HG02981 (cell line): ENCODE data around the gene SLC25A12.
"Not testable (repeated sequence)": the region's sequence is repeated elsewhere in the genome, so short reads cannot be mapped to it uniquely, and the experiment has no call there.

Experiments
- ATAC-seq: cut with Tn5 transposase; IDR thresholded peaks from one replicate; pipeline ENCODE4 v1.9.1; 2021; ENCODE audit warnings: mild to moderate bottlenecking, moderate library complexity; ENCODE audit not compliant: unreplicated experiment

SLC25A12 gene, protein sequence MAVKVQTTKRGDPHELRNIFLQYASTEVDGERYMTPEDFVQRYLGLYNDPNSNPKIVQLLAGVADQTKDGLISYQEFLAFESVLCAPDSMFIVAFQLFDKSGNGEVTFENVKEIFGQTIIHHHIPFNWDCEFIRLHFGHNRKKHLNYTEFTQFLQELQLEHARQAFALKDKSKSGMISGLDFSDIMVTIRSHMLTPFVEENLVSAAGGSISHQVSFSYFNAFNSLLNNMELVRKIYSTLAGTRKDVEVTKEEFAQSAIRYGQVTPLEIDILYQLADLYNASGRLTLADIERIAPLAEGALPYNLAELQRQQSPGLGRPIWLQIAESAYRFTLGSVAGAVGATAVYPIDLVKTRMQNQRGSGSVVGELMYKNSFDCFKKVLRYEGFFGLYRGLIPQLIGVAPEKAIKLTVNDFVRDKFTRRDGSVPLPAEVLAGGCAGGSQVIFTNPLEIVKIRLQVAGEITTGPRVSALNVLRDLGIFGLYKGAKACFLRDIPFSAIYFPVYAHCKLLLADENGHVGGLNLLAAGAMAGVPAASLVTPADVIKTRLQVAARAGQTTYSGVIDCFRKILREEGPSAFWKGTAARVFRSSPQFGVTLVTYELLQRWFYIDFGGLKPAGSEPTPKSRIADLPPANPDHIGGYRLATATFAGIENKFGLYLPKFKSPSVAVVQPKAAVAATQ

DNA sequence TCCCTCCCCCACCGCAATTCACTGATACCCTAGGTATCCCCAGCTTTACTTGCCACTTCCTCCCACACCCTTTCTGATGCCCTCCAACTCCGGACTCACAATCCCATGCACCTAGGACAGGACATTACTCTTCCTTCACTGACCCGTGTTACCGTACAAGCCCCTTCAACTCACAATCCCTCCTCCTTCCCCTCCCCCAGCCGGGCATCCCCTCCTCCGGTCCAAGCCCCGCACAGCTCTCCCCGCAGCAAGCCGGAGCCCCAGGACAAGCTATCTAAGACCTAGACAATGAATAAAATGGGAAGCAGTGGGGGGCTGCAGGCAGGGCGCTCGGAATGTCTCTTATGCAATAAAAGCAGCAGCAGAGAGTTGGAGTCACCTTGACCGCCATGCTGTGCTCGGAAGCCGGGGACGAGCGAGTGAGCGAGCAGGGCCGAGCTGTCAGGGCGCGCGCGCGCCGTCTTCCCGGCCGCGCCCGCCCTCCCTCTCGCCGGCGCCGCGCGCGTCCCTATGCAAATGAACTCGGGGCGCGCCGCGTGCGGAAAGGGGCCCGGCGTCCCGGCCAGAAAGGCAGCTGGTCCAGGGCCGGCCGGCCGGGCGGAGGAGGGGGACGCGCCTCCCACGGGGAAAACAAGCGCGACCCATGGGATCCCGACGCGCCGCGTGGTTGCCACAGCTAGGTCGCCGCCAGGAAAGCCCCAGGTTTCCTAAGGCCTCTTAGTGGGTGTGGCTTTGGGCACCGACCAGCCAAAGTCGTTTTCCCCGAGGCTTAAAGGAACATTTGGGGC is at the start of gene SLC25A12:
Gene SLC25A12 (minus strand): TSS at position 421 of the 788 bp plus-strand sequence. CDS start 30 bp downstream, at position 391.
- peak; percentile 91 for ATAC-seq

DNA sequence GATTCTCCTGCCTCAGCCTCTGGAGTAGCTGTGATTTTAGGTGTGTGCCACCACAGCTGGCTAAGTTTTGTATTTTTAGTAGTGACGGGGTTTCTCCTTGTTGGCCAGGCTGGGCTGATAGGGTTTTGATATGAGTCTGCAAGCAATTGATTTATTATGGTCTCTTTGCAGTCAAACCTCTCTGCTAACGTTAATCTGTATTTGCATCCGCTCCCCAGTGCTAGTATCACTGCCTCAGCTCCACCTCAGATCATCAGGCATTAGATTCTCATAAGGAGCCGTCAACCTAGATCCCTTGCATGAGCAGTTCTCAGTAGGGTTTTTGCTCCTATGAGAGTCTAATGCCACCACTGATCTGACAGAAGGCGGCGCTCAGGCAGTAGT is 47.3 kb upstream of the SLC25A12 start:
- no peak for ATAC-seq

DNA sequence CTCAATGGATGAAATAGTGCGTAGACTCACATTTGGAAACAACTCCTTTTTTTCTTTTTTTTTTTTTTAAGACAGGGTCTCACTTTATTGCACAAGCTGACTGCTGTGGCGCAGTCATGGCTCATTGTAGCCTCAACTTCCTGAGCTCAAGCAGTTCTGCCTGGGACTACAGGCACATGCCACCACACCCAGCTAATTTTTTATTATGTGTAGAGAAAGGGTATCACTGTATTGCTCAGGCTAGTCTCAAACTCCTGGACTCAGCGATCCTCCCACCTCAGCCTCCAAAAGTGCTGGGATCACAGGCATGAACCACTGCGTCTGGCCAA is 45.7 kb upstream of the SLC25A12 start:
- no peak for ATAC-seq

DNA sequence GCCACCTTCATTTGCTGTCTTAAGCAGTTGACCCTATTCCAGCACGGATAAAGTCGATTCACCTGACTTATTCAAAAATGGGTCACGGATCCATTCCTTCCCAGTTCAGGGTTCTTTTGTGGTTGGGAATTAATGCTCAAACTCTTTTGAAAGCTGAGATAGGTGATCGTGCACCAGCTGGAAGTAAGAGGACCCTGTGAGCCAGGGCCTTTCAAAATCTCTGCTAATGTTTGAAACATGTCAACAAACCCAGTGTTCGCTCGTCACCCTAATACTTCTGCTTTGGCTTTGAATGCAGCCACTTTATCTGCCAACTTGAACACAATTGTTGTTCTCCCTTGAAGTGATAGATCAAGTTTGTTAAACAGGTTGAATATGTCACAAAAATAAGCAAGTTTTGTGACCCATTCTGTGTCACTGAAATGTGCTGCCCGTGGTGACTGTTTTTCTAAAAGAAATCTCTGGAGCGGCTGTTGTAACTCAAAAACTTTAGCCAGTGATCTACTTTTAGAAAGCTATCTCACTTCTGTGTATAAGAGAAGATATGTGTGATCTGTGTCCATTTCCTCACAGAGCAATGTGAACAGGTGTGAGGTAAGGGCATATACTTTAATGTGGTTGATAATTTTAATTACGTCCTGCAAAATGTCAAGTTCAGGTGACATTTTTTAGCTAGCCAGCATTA is 45.2 kb upstream of the SLC25A12 start:
- ATAC-seq: no peak

DNA sequence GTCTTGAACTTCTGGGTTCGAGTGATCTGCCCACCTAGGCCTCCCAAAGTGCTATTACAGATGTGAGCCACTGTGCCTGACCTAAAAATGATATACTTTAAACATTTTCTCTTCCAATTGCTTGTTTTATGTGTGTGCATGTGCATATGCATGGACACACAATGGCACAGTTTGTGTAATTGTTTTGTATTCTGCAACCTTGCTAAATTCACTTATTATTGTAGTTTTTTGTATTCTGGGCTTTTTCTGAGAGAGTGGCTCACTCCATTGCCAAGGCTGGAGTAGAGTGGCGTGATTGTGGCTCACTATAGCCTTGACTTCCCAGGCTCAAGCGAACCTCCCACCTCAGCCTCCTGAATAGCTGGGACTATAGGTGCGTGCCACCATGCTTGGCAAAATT is 36.3 kb upstream of the SLC25A12 start:
- ATAC-seq: no peak

DNA sequence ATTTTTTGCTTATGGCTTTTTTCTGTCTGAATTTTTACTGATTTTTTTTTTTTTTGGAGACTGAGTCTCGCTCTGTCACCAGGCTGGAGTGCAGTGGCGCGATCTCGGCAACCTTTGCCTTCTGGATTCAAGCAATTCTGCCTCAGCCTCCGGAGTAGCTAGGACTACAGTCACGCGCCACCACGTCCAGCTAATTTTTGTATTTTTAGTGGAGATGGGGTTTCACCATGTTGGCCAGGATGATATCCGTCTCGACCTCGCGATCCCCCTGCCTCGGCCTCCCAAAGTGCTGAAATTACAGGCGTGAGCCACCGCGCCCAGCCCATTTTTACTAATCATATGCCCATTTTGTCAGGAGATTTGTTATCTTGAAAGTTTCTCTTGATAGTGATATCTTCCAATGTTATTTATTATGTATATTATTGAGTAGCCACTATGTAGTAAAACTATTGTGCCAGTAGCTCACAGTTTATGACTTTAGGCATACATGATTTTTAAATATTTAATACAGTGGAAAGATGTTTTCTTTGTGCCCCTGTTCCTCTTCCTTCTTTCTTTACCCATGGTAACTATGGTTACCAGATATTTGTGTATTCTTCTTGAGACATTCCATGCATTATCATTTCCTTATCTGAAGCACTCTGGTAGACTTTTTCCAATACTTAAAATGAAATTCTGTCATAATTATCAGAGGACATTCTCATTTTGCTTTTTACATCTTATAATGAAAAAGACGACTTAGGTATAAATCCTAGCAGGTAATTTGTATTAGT is 30.3 kb upstream of the SLC25A12 start:
- no peak for ATAC-seq

DNA sequence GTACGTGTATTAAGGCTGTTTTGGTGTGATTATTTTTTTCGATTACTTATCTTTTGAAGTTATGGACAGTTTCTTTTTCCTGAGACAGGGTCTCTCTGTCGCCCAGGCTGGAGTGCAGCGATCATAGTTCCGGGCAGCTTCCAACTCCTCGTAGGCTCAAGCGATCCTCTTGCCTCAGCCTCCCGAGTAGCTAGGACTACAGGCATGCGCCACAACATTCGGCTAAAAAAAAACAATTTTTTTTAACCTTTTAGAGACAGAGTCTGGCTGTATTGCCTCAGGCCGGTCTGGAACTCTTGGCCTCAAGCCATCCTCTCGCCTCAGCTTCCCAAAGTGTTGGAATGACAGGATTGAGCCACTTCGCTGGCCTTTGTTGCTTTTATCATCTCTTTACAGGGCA is 29.2 kb upstream of the SLC25A12 start:
- ATAC-seq: no peak

DNA sequence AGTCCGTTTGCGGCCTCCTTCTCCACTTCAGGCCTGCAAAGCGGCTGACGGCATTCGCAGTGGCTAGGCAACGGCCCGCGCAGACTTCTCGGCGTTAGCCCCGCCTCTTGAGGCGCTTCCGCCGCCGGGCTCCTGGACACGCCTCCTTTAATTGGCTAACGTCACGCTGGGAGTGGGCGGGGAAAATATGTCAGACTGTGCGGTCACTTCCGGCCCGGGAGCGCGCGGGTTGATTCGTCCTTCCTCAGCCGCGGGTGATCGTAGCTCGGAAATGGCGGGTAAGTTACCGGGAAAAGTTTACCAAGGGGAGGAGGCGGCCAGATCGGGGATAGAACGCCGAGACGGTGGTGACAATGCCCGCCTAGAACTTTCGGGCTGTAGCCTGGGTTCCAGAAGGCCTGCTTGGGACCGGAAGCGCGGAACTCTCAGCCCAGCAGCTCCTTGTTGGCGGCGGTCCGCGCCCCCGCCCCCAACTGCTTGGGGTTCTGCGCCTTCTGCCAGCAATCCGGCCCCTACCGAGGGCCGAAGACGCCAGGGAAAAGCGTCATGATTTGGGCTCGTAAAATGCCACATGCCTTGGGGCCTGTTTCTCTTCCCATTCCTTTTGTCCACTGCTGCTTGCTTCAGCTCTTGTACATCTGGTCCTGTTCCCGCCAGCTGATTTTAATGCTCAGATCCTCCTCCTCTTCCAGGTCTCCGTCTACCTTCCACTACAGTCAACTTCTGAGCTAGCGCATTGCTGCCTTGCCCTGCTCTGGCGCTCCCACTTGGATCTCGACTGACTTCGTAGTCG is 28.4 kb upstream of the SLC25A12 start, which contains the start of gene HAT1:
Gene HAT1 (plus strand): TSS at position 232 of the 793 bp plus-strand sequence. CDS start 40 bp downstream, at position 272.
- ATAC-seq: peak; percentile 98

DNA sequence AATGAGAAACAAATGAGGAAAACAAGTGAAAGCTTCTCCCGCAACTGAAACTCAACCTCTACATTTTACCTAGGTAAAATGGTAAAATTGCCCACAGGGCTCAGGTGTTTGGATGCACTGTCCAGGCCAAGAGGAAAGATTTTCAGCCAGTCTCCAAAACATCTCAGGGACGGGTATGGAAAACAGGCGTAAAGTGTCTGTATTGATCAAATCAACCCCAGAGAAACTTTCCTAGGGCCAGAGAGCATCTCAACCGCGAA is 27.9 kb upstream of the SLC25A12 start:
- no peak for ATAC-seq

DNA sequence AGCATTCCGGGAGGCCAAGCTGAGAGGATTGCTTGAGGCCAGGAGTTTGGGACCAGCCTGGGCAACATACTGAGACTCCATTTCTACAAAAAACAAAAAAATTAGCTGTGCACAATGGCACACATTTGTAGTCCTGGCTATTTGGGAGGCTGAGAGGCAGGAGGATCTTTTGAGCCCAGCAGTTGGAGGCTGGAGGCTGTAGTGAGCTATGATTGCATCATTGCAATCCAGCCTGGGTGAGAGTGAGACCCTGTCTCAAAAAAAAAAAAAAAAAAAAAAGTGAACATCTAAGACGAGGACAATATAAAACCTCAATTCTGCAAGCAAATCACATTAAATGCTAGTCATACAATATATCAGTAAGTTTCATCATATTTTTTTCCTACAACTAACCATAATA is 25.4 kb upstream of the SLC25A12 start:
- ATAC-seq: no peak

DNA sequence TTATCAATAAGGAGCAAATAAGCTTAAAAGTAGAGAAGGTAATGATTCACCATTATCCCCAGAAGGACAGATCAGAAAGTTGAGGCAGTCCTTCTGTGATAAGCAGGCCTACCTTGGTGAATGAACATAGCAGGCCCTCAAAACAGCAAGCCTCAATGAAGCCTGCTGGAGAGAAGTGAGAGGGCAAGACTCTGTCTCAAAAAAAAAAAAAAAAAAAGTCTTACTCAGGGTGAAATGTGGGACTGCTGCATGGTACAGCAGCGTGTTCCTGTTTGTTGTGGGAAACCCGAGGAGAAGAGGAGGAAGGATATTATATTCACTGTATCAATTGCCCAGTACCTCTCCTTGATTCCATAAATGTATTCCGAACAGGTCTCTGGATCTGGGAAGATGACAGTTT is 19.5 kb upstream of the SLC25A12 start:
- ATAC-seq: no peak

DNA sequence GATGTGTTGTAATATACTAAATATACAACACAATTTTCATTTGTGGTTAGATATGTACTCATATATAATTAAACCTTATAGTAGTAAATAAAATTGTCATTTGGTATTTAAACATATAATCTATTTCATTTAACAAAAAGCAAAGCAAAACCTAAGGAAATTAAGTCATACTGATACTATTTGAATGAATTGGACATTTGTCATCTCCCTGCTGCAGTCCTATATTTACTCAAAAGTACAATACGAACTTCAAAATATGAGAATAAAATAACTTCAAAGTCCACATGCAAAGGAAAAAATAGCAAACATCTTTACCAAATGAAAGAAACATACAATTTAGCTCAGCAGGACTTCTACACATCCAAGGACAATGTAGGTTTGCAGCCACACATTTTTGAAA is 16.4 kb upstream of the SLC25A12 start:
- no peak for ATAC-seq

DNA sequence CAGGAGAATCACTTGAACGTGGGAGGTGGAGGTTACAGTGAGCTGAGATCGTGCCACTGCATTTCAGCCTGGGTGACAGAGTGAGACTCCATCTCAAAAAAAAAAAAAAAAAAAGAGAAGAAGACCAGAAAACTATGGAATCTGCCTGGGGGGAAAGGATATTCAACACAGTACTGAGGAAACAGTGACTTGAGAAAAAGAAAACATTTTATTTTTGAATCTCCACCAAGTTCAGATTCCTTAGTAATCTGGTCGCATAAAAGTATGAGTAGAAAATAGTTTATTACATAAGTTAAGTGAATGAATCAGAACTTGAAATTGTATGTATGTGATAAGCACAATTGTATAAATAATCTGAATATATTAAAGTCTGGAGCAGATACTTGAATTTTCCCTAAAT is 15.2 kb upstream of the SLC25A12 start:
- no peak for ATAC-seq

DNA sequence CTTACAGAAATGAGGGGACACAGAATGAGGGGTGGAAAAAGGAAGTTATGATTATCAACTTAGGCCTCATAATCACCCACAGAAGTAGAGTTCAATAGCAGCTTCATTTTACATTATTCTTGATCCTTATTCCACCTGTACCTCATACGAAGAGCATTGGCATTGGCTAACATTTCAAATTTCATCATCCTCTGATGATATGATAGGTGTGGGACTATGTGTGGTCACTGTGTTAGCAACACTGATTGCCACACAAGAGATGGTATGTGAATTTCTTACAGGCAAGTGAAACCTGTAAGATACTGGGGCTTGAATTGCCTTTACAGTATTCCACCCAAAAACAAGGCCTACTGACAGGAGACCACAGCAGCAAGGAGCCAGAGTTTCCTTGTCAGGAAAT is 14.2 kb upstream of the SLC25A12 start:
- ATAC-seq: no peak

DNA sequence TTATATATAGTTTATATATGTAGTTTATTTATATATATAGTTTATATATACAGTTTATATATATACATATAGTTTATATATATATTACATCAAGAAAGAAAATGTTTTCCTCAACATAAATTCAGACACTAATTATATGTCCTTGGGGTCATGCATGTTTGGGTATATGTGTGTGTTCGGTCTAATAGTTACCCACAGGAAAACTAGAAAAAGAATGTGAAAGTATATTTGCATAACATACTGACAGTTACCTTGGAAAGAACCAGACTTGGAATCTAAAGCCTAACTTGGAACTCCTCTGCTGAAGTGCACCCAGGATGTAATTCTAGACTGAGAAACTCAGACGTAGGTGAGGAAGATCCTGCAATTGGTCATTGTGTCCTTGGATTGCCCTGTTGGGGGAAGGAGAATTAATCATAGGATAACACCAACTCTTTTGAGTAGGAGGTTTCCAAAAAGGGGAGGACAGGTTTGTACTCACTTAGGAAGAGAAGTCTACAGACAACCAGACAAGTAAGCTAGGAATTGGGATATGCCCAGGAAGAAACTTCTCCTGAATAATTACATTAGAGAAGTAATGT is 8.9 kb upstream of the SLC25A12 start:
- ATAC-seq: no peak

DNA sequence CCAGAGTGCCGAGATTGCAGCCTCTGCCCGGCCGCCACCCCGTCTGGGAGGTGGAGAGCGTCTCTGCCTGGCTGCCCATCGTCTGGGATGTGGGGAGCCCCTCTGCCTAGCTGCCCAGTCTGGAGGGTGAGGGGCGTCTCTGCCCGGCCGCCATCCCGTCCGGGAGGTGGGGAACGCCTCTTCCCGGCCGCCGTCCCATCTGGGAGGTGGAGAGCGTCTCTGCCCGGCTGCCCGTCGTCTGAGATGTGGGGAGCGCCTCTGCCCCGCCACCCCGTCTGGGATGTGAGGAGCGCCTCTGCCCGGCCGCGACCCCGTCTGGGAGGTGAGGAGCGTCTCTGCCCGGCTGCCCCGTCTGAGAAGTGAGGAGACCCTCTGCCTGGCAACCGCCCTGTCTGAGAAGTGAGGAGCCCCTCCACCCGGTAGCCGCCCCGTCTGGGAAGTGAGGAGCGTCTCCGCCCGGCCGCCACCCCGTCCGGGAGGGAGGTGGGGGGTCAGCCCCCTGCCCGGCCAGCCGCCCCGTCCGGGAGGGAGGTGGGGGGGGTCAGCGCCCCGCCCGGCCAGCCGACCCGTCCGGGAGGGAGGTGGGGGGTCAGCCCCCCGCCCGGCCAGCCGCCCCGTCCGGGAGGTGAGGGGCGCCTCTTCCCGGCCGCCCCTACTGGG is 5.7 kb upstream of the SLC25A12 start:
- not testable (repeated sequence) for ATAC-seq

DNA sequence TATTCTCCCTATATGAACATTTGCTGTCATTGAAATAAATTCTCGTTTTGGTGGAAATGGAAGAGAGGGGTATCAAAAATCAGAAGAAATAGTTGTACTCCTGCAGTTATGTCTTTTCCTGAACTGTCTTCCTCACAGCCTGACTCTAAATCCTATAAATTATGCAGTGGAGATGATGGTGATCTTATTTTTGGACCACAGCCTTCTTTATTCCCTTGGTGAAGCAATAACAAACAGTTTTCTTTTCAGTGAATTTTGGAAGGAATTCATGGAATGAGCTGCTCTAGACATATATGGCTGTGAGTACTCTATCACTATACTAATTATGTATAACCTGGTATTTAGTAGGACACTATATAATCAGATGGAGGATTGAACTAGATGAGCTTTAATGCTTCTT is 1.7 kb upstream of the SLC25A12 start:
- ATAC-seq: no peak

DNA sequence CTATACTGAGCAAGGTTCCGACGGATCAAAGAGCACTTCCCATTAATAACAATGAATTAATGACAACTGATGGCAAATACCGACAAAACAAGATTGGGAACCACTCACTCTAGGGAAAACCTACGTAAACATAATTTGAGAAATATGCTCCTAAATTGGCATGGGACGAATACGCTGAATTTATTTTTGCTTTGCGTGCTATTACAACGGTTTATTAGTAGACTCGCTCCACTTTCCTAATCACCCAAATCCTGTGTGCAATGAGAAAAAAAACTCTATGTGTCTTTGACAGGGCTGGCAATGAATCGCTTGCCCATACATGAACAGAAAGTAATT is 536 bp upstream of the SLC25A12 start:
- ATAC-seq: no peak

DNA sequence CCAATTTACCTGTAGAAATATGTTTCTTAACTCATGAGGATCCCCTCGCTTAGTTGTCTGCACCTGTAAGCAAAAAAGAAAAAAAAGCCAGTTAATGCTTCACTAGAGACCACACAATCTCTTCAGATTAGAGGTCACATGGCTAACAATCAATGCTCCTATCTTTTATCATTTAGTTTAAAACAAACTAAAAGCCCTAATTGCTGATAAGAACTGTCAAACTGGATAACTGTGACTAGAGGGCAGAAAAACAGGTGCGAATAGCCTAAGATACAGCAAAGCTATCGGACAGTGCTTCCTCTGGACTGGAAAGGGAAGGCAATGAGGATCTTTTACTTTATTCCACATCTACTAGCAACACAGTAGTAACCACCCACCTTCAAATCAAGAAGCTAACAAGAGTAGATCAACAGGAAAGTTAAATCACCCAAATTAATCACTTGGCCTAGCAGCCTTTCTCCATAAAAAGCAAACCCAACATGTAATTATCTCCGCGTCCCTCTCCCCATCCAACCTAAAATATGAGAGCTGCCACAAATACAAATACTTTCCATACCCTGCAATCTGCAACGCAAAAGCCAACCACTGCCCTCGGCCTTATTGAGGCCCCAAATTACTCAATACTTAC is 734 bp downstream of the SLC25A12 start:
- ATAC-seq: no peak
